NCI-H187 (cell line): ENCODE data around the gene ELFN1.
"Not testable (repeated sequence)": the region's sequence is repeated elsewhere in the genome, so short reads cannot be mapped to it uniquely, and the experiment has no call there.

ENCODE experiments used
- DNase-seq, 2 experiments: peaks; one replicate each; lab custom pipeline; 2025; lab: John Stamatoyannopoulos, UW

The ELFN1 gene

GRCh38 chr7:1757601-1758000, 87.5 kb downstream of the ELFN1 start:
- no peak for DNase-seq

- no peak for DNase-seq
These were observed 88.2 kb downstream of the ELFN1 start for GRCh38 chr7:1758028-1758858.

GRCh38 chr7:1758859-1759521, 88.9 kb downstream of the ELFN1 start:
- no peak for DNase-seq

GRCh38 chr7:1761097-1761496, 91.0 kb downstream of the ELFN1 start:
- no peak for DNase-seq

GRCh38 chr7:1761774-1762173, 91.7 kb downstream of the ELFN1 start:
- no peak for DNase-seq

- DNase-seq, result no peak
These were observed 92.3 kb downstream of the ELFN1 start for GRCh38 chr7:1762238-1762945.

GRCh38 chr7:1763033-1763432, 93.0 kb downstream of the ELFN1 start:
- DNase-seq, result no peak

GRCh38 chr7:1763911-1764310, 93.8 kb downstream of the ELFN1 start:
- not testable (repeated sequence) for DNase-seq

GRCh38 chr7:1765336-1765735, 95.3 kb downstream of the ELFN1 start:
- DNase-seq, result no peak

GRCh38 chr7:1767524-1767923, 97.4 kb downstream of the ELFN1 start:
- no peak for DNase-seq

- no peak for DNase-seq
These were observed 98.8 kb downstream of the ELFN1 start for GRCh38 chr7:1768832-1769231.

- DNase-seq, result no peak
These were observed 99.5 kb downstream of the ELFN1 start for GRCh38 chr7:1769286-1770200.

GRCh38 chr7:1770331-1770730, 100.3 kb downstream of the ELFN1 start:
- DNase-seq, result no peak

GRCh38 chr7:1775389-1775788, 105.3 kb downstream of the ELFN1 start:
- DNase-seq, result no peak

GRCh38 chr7:1777122-1777521, 107.0 kb downstream of the ELFN1 start:
- DNase-seq, result no peak

- no peak for DNase-seq
These were observed 109.4 kb downstream of the ELFN1 start for GRCh38 chr7:1779445-1779844.

- DNase-seq, result no peak
These were observed 111.3 kb downstream of the ELFN1 start for GRCh38 chr7:1781369-1781768.

- no peak for DNase-seq
These were observed 115.8 kb downstream of the ELFN1 start for GRCh38 chr7:1785839-1786238.

GRCh38 chr7:1787241-1787640, 117.2 kb downstream of the ELFN1 start:
- no peak for DNase-seq

GRCh38 chr7:1787681-1788235, 117.7 kb downstream of the ELFN1 start:
- DNase-seq, result no peak

- DNase-seq, result no peak
These were observed 124.9 kb downstream of the ELFN1 start for GRCh38 chr7:1794888-1795542.
